ENCODE measurements around the gene IL17RA.

The IL17RA gene

DNA sequence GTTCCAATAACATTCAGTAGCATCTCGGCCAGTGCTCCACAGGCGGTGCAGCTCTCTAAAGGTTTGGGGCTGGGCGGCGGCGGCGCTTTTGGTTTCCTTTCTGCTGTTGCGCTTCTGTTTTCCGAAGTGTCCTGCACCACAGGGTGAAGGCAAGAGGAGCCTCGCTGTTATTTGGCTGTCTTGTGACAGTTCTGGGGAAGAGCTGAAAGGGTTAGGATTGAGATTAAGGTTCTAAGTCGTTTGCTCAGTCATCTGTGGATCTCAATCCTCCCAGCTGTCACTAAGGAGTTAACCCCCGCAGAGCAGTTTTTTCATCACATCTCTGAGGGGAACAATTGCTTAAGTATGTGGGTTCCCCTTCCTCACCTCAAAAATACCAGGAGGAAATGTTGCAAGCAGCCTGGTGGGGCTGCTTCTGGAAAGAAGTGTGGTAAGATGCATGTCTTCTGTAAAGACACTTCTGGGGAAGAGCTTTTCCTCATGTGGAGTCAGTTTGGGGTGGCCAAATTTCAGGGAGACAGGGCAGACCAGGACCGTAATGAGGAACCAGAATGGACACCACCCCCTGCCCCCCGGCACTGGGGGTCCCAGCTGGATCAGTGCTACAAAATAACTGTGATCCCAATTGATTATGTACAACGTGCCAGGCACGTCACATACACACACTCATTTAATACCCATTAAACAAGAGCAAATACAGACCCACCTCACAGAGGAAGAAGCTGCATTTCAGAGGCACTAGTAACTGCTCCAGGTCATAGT lies 22.2 kb downstream of the IL17RA start:
- DNase-seq: no peak

DNA sequence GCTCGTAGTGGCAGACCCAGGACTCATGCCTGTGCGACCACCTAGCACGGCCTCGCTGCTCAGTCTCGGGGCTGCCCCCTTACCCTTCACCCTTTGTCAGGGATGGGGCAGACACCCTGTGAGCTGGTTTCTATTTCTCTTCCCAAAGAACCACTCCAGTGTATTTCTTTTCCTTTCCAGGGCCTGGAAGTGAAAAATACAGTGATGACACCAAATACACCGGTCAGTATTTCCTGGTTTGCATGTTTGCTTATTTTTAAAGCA lies 22.7 kb downstream of the IL17RA start:
- no peak for DNase-seq

DNA sequence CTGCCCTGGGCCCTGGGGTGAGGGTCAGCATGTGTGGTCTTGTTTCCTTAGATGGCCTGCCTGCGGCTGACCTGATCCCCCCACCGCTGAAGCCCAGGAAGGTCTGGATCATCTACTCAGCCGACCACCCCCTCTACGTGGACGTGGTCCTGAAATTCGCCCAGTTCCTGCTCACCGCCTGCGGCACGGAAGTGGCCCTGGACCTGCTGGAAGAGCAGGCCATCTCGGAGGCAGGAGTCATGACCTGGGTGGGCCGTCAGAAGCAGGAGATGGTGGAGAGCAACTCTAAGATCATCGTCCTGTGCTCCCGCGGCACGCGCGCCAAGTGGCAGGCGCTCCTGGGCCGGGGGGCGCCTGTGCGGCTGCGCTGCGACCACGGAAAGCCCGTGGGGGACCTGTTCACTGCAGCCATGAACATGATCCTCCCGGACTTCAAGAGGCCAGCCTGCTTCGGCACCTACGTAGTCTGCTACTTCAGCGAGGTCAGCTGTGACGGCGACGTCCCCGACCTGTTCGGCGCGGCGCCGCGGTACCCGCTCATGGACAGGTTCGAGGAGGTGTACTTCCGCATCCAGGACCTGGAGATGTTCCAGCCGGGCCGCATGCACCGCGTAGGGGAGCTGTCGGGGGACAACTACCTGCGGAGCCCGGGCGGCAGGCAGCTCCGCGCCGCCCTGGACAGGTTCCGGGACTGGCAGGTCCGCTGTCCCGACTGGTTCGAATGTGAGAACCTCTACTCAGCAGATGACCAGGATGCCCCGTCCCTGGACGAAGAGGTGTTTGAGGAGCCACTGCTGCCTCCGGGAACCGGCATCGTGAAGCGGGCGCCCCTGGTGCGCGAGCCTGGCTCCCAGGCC lies 23.7 kb downstream of the IL17RA start:
- no peak for DNase-seq

DNA sequence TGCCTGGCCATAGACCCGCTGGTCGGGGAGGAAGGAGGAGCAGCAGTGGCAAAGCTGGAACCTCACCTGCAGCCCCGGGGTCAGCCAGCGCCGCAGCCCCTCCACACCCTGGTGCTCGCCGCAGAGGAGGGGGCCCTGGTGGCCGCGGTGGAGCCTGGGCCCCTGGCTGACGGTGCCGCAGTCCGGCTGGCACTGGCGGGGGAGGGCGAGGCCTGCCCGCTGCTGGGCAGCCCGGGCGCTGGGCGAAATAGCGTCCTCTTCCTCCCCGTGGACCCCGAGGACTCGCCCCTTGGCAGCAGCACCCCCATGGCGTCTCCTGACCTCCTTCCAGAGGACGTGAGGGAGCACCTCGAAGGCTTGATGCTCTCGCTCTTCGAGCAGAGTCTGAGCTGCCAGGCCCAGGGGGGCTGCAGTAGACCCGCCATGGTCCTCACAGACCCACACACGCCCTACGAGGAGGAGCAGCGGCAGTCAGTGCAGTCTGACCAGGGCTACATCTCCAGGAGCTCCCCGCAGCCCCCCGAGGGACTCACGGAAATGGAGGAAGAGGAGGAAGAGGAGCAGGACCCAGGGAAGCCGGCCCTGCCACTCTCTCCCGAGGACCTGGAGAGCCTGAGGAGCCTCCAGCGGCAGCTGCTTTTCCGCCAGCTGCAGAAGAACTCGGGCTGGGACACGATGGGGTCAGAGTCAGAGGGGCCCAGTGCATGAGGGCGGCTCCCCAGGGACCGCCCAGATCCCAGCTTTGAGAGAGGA lies 24.5 kb downstream of the IL17RA start:
- DNase-seq: no peak

DNA sequence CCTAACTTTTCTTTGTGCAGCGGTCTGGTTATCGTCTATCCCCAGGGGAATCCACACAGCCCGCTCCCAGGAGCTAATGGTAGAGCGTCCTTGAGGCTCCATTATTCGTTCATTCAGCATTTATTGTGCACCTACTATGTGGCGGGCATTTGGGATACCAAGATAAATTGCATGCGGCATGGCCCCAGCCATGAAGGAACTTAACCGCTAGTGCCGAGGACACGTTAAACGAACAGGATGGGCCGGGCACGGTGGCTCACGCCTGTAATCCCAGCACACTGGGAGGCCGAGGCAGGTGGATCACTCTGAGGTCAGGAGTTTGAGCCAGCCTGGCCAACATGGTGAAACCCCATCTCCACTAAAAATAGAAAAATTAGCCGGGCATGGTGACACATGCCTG lies 25.2 kb downstream of the IL17RA start:
- no peak for DNase-seq

DNA sequence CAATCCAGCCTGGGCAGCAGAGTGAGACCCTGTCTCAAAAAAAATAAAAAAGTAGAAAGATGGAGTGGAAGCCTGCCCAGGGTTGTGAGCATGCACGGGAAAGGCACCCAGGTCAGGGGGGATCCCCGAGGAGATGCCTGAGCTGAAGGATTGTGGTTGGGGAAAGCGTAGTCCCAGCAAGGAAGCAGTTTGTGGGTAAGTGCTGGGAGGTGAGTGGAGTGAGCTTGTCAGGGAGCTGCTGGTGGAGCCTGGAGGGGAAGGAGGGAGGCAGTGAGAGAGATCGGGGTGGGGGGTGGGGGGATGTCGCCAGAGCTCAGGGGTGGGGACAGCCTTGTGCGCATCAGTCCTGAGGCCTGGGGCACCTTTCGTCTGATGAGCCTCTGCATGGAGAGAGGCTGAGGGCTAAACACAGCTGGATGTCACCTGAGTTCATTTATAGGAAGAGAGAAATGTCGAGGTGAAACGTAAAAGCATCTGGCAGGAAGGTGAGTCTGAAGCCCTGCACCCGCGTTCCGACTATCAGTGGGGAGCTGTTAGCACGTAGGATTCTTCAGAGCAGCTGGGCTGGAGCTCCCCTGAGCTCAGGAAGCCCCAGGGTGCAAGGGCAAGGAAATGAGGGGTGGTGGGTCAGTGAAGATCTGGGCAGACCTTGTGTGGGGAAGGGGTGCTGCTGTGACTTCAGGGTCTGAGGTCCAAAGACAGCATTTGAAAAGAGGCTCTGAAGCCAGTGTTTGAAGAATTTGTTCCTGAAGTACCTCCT lies 26.2 kb downstream of the IL17RA start:
- no peak for DNase-seq

DNA sequence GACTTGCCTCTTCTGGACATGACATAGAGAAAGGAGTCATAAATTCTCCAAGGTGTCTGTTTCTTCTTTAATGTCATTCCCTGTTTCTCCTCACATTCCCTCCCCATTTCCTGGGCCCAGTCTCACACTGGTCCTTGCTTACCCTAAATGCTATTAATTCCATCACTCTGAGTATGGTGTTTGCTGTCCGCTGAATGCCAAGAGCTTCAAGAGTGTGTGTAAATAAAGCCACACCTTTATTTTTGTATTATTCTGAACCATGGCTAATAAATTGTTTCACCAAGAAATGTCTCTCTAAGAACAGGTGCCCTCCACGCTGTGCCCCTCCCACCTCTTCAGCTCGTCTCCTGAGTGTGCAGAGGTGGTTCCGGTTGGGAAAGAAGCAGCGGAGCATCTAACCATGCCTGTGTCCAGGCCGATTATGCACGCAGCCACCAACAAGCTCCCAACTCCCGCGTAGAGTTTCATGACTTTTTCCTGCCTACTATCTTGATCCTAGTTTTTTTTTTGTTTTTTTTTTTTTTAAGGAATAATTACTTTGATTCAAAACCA lies 27.8 kb downstream of the IL17RA start:
- DNase-seq: no peak

DNA sequence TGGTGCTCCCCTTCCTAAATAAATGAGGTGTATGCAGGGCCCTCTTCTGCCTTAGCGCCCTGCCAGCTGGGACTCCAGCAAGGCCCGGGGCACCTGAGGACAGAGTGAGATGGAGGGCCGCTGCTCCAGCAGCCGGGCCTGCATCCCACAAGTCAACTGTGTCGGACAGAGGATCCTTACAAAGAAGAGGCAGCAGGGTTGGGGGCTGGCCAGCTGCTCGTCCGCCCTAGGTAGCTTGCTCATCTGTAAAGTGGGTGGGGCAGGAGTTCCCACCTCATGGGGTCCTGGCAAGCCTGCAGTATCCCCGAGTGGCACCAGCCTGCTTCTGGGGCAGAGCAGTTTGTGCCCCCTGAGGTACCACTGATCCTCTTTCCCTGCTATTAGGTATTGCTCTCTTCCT lies 28.8 kb downstream of the IL17RA start:
- no peak for DNase-seq

DNA sequence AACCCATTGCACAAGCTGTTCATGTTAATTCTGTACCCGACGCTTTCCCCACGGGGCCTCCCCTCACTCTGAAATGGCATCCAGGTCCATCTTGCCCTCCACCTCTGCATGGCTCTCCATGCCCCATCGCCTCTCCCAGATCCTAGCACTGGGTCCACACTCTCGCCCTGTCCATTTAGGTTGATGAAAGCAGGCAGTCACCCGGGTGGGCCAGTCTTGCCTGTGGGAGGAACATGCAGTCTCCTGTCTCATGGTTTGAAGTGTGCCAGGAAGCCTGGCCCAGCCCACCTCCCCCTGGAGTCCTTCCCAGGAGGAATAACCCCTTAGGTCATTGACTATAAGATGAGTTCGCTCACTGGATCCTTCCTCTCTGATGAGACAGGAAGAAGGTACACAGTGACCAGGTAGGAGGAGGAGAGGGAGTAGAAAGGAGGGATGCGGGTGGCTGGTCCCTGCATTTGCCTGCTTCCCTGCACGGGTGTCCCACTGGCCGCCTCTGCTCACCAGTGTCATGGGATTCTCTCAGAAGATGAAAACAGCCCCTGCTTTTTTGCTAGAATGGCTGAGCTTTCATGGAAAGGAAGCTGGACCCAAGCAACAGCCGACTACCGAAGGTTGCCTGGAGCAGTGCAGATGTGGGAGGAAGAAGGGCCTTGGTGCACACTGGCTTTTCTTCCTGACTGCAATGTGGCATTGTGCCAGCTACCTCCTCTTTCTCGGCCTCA lies 29.5 kb downstream of the IL17RA start:
- DNase-seq: no peak

DNA sequence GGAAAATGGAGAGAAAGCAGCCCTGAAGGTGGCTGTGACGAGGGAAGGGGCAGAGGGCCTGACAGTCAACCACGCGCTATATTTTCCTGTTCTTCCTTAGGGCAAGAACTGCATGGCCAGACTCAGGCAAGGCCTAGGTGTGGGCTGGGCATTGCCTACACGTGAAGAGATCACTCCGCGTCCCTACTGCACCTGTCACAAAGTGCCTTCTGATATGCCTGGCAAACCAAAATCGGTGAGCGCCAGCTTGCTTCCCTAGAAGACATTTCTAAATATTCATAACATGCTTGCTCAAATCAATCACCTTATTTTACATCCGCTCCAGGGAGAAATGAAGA lies 30.1 kb downstream of the IL17RA start:
- DNase-seq: no peak

DNA sequence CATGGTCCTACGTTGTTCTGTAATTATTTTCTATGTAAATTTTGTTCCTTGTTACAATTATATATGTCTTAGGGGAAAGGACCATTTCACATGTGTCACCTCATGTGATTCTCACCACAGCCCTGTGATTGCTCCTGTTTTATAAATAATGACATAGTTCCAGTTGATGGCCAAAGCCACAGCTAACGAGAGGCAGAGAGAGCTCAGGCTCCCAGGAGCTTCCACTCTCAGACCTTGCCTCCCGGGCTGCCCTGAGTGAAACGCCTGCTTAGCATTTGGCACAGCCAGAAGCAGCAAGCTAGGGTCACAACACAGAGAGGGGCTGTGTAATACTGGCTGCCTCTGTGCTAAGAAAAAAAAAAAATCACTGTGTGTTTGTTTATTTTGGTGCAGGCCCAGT lies 30.4 kb downstream of the IL17RA start:
- DNase-seq: no peak

DNA sequence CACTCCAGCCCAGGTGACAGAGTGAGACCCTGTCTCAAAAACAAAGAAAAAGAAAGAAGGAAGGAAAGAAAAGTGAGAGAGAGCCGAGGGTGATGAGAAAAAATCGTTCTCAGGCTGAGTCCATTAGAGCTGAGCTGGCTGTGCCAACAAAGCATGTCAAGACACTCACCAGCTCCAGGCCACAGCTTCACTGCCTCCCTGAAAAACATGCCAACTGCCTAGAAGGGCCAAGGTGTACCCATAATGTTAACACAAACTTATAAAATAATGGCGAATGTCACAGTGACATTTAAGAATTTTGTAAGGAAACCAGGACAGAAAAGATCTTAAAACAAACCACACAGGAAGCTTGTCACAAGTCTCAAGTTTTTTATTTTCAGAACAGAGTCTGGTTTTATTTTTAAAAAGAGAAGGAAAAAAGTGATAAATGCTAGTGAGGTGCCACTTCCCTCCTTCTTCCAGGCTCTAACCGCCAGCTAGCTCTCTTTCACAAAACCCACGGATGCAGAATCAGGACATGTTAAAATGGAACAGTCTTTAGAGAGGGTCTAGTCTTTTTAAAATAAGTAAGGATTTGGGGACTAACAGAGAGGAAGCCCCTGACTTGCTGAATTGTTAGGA lies 31.3 kb downstream of the IL17RA start:
- DNase-seq: no peak

DNA sequence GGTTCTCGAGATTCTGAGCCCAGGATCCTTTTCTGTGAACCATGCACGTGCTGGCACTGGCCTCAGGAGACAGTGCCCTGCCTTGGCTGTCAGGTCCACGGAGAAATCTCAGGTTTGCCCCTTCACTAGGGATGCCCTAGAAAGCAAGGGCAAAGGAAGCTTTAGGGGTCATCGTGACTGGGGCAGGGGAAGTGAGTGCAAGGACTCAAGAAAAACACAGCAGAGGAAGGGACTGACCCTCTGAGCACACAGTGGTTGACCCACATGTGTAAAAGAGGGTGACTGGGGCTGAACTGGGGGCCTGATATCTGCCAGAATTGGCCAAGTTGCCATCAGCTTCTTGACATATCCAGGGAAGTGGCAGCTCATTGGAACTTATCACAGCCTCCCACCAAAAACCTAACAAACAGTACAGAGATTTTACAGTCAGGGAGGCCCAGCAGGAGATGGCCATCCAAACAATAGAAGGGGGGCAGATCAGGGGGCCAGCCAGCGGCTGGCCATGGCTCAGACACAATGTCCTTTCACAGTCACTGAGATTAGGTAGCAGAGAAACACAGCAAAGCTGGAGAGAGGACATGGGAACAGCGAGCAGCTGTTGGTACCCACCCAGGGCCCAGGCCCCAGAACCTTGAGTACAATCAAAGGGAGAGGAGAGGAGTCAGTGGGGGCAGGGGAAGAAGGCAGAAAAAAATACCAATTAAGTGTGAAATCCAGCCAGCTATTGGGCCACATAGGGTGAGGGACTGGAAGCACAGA lies 32.0 kb downstream of the IL17RA start:
- DNase-seq: no peak

DNA sequence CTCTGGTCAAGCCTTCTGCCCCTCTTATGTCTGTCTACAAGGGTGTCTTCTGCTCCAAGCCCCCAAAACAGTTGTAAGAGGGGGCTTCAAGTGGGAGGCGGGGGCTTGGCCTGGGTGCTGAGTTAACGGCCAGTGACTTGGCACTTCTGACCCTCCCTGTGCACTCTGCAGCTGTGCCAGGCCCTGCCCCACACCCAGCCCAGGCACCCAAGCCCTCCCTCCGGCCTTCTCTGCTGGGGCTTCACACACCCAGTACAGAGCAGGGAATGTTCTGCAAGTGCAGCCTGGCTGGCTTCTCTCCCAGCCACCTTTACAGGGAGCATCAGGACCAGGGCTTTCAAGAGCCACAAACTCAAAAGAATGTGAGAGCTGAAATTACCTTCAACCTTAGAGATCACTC lies 32.6 kb downstream of the IL17RA start:
- DNase-seq: no peak

DNA sequence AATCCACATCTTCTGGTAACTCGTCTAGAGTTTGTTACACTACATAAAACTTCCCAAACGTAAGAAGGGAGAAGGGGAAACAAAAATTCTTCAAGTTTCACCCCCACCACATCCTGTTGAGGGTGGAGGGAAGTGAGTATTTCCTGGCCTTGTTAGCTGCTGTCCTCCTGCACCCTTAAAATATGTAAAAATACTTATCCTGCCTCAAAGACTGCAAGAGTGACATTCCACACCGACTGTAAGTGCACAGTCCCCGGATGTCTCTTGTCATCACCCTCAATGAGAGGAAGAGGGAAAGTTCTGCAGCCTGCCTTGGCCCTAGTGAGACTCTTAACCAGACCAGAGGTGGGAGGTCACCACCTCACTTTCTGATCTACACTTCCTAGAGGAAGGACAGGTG lies 33.1 kb downstream of the IL17RA start:
- no peak for DNase-seq

DNA sequence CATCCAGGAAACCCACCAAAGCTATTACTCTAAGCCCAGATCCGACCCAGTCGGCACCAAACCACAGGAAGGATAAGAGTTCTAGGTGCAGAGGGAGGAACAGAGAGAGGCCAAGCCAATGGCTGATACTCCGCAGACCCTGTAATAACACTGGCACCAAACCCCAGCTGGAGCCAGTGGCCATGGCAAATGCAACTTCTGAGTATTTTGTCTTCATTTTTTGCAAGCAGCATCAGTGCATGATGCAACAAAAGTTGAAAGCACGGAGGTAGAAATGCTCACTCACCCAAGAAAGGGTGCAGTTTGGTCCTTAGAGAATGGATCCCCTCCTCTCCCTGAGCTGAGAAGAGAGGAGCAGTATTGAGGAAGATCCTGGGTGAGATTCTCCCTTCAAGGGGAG lies 33.5 kb downstream of the IL17RA start:
- DNase-seq: no peak

DNA sequence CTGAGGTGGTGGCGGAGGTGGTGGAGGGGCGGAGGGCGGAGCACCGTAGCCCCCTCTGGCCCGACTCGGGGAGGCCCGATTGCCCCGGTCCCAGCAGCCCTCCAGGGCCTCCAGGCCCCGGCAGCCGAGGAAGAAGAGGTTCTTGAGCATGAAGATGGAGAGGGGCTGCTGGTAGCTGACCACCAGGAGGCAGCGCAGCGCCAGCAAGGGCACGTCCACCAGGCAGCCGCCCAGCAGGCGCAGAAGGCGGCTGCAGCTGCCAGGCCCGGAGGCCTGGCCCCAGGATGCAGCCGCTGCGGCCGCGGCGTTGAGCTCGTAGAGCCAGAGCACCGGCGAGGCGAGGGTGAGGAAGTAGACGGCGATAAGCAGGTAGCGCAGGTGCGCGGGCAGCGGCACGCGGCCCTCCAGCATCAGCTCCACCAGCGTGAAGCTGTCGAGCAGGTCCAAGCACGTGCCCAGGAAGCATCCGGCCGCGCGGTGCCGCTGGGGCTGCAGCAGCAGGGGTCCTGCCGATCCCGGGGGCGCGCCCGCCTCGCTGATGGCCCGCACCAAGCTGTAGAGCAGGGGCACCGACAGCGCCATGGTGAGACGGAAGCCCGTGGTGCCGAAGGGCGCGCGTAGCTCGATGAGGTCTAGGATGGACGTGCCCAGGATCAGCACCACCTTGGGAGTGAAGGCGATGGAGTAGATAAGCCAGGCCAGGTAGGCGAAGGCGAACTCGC lies 34.8 kb downstream of the IL17RA start:
- DNase-seq: no peak

DNA sequence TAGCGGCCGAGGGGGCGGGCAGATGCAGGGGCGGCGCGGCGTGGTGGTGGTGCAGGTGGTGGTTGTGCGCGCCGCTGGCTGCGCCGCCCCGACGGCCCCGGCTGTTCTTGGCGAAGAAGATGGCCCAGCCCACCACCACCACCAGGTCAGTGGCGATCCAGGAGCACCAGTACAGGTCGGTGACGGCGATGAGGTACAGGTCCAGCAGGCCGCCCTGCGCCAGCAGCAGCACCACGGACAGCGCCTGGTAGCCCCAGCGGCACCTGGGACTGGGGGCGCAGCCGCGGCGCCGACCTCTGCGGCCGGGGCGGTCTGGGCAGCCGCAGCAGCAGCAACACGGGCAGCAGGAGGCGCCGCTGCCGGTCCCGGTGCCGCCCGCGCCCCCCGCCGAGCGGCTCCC lies 35.5 kb downstream of the IL17RA start:
- DNase-seq: no peak

DNA sequence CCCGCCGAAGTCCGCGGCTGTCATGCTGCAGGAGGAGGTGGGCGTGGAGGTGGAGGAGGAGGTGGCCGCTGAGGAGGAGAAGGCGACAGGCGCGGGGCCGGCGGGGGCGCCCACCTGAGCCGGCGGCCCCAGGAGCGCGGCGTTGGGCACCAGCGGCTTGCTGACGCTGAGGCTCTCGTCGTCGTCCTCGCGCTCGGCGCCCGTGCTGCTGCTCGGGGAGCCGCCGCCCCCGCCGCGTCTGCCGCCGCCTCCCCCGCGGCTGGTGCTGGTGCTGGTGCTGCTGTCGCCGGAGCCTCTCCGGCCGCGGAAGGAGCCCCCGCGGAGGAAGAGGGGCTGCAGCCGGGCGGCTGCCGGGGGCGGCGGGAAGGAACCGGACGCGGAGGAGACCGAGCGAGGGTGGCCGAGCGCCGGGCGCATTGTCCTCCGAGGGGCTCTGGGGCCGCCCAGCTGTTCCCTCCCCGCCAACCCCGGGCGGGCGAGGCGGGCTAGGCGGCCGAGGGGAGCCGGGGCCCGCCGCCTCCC lies 36.0 kb downstream of the IL17RA start:
- no peak for DNase-seq

All from NCI-H1694 treated with DMSO at 0.1 percent for 48 hours (cell line).